Epithelial cell of esophagus (primary cell): ENCODE results near the gene RDH14.

ENCODE experiments used
- DNase-seq: peaks from one replicate; pipeline ENCODE4 v3.0.0; 2010; ENCODE audit warnings: low read depth
- H3K4me3 ChIP-seq: 2 replicates; pipeline ENCODE4 v1.5.1; 2011; ENCODE audit warnings: mild to moderate bottlenecking, low read length, control low read depth
- TF ChIP-seq, protein P1 (sequence below): IDR thresholded peaks from 2 replicates; pipeline ENCODE4 v1.5.1; 2011; ENCODE audit warnings: low read depth, mild to moderate bottlenecking, low read length, control low read depth, inconsistent platforms; ENCODE audit not compliant: insufficient read depth; ENCODE audit errors: missing control alignments

The RDH14 gene

DNA sequence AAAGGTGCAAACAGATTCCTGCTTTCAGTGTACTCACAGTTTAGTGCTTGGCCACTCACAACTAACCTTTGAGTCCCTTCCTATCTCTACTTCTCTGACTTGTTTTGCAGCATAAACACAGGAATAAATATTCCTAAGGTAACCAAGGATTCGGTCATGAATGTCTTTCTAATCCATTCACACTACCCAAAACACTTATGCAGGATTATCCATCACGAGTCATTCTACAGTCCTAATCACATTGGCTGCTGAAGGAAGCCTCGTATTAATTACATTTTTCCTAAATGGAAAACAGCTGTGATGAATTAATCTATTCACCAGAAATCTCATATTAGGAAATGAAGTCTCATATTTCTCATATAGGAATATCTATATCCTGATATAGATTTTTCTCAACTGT, 16.3 kb downstream of the RDH14 start:
- TF ChIP-seq, protein P1, sequence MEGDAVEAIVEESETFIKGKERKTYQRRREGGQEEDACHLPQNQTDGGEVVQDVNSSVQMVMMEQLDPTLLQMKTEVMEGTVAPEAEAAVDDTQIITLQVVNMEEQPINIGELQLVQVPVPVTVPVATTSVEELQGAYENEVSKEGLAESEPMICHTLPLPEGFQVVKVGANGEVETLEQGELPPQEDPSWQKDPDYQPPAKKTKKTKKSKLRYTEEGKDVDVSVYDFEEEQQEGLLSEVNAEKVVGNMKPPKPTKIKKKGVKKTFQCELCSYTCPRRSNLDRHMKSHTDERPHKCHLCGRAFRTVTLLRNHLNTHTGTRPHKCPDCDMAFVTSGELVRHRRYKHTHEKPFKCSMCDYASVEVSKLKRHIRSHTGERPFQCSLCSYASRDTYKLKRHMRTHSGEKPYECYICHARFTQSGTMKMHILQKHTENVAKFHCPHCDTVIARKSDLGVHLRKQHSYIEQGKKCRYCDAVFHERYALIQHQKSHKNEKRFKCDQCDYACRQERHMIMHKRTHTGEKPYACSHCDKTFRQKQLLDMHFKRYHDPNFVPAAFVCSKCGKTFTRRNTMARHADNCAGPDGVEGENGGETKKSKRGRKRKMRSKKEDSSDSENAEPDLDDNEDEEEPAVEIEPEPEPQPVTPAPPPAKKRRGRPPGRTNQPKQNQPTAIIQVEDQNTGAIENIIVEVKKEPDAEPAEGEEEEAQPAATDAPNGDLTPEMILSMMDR: no peak

DNA sequence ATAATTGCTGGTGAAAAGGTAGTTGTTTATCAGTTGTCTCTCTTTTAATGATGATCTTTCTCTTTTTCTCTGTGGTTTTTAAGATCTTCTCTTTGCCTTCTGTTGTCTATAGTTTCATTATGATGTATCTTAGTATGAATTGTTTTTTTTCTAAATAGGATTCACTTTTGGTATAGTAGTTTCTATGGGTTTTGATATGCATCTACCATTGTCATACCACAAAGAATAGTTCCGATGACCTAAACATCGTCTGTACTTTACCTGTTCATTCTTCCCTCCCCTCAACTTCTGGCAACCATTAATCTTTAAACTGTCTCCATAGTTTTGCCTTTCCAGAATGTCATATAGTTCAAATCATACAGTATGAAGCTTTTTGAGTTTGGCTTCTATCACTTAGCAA, 19.6 kb downstream of the RDH14 start:
- DNase-seq: no peak
- TF ChIP-seq, protein P1: no peak
- H3K4me3 ChIP-seq: no peak overlapping the region

More for the DNA sequence above, 16.3 kb downstream of the RDH14 start:
- no peak overlapping the region for H3K4me3 ChIP-seq
- DNase-seq: peak; percentile 13

DNA sequence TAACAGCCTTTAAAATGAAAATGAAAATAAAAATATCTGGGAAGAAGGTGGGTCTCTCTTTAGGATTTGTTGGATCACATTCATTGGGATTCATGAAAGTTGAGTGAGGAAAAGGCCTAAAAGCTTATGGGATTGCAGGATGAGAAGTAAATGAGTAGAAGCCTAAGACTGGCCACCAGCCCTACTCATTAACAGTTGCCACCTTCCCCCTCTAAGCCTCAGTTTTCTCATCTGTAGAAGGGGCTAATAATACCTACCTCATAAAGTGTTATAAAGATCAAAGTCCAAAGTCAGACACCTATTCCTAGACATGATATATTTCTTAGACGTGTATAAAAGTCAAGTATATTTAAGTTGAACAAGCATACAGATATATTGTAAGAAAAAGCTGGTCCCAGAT, 23.8 kb downstream of the RDH14 start:
- TF ChIP-seq, protein P1: no peak
- no peak overlapping the region for H3K4me3 ChIP-seq
- DNase-seq: no peak

DNA sequence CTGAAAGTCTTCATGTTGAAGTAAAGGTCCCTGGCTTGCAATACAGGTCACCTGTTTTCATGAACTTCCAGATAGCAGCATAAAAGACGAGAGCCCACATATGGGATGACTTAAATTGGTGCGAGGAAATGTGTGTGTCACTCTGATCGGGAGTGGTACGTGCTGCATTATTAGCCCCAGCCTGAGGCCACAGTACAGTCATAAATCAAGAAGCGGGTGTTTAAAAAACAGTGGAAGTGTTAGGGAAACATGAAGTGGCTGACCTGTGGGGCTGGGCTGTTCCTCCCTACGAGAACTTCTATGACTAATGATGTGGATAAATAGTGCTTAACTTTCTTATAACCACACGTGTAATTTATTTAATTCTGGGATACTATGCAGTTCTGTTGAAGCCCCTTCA, 24.4 kb downstream of the RDH14 start:
- H3K4me3 ChIP-seq: no peak overlapping the region
- TF ChIP-seq, protein P1: no peak
- DNase-seq: peak; percentile 93

- H3K4me3 ChIP-seq: no peak overlapping the region
- no peak for DNase-seq
- TF ChIP-seq, protein P1: no peak
Observed at GRCh38 chr2:18531194-18531593, 29.3 kb downstream of the RDH14 start.

GRCh38 chr2:18527822-18528221, 32.6 kb downstream of the RDH14 start:
- no peak for DNase-seq
- TF ChIP-seq, protein P1: no peak
- no peak overlapping the region for H3K4me3 ChIP-seq

DNA sequence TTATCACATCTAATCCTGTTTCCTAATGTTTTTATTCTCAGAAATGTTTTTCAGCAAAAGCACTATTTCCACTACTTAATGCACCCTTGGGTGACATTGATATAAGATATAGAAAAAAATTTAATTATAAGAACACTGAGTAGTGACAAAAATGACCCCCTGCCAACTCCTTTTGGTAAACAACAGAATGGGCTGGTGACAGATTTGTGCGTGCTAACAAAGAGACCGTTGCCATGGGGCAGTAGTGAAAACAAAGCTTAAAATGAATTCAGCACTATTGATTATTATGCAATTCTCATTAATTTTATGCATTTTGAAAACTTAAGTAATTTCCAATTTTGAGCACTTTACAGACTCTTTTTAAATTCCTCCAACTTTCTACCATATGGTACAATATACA, 33.1 kb downstream of the RDH14 start:
- TF ChIP-seq, protein P1: no peak
- no peak overlapping the region for H3K4me3 ChIP-seq
- DNase-seq: no peak
